HG03378 (cell line): ENCODE data around the gene PRIM1.
"Not testable (repeated sequence)": the region's sequence is repeated elsewhere in the genome, so short reads cannot be mapped to it uniquely, and the experiment has no call there.

ENCODE experiments used
- ATAC-seq: cut with Tn5 transposase; IDR thresholded peaks from one replicate; pipeline ENCODE4 v1.9.1; 2021; ENCODE audit warnings: mild to moderate bottlenecking, moderate library complexity; ENCODE audit not compliant: unreplicated experiment

Gene PRIM1

DNA sequence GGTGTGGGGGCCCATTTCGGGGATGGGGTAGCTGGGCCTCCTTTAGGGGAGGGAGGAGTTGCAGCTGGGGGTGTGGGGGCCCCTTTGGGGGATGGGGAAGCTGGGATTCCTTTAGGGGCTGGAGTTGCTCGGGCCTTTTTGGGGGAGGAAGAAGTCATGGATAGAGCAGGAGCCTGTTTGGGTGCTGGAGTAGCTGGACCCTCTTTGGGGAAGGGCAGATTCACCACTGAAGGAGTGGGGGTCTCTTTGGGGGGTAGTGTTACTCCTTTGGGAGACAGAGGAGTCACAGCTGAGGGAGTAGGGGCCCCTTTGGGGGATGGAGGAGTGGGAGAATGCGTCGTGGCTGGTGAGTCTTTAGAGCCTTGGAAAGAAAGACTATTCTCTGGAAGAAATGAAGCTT lies 33.5 kb downstream of the PRIM1 start:
- no peak for ATAC-seq

DNA sequence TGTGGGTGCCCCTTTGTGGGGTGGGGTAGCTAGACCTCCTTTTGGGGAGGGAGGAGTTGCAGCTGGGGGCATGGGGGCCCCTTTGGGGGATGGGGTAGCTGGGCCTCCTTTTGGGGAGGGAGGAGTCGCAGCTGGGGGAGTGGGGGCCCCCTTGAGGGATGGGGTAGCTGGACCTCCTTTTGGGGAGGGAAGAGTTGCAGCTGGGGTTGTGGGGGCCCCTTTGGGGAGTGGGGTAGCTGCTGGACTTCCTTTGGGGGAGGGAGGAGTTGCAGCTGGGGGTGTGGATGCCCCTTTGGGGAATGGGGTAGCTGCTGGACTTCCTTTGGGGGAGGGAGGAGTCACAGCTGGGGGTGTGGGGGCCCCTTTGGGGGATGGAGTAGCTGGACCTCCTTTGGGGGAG lies 34.0 kb downstream of the PRIM1 start:
- no peak for ATAC-seq

DNA sequence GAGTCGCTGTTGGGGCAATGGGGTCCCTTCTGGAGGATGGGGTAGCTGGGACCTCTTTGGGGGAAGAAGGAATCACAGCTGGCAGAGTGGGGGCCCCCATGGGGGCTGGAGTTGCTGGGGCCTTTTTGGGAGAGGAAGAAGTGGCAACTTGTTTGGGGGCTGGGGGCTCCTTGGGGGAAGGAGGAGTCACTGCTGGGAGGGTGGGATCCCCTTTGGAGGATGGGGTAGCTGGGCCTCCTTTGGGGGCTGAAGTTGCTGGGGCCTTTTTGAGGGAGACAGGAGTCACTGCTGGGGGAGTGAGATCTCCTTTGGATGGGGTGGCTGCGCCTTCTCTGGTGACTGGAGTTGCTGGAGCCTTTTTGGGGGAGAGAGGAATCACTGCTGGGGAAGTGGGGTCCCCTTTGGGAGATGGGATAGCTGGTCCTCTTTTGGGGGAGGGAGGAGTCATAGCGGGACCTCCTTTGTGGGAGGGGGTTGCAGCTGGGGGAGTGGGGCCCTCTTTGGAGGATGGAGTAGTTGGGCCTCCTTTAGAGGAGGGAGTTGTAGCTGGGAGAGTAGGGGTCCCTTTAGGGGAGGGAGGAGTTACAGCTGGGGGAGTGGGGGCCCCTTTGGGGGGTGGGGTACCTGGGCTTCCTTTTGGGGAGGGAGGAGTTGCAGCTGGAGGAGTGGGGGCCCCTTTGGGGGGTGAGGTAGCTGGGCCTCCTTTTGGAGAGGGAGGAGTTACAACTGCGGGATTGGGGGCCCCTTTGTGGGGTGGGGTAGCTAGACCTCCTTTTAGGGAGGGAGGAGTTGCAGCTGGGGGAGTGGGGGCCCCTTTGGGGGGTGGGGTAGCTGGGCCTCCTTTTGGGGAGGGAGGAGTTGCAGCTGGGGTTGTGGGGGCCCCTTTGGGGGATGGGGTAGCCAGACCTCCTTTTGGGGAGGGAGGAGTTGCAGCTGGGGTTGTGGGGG lies 34.9 kb downstream of the PRIM1 start:
- no peak for ATAC-seq

DNA sequence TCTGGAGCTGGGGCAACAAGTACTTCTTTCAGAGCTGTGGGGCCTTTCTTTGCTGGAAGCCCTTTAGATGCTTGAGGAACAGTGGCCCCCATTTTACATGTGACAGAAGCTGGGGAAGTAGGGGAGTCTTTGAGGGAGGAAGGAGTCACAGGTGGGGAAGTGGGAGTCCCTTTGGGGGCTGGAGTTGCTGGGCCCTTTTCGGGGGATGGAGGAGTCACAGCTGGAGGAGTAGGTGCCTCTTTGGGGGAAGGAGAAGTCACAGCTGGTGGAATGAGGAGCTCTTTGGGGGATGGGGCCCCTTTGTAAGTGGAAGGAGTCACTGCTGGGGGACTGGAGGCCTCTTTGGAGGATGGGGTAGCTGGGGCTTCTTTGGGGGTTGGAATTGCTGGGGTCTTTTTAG lies 35.7 kb downstream of the PRIM1 start:
- ATAC-seq = no peak

DNA sequence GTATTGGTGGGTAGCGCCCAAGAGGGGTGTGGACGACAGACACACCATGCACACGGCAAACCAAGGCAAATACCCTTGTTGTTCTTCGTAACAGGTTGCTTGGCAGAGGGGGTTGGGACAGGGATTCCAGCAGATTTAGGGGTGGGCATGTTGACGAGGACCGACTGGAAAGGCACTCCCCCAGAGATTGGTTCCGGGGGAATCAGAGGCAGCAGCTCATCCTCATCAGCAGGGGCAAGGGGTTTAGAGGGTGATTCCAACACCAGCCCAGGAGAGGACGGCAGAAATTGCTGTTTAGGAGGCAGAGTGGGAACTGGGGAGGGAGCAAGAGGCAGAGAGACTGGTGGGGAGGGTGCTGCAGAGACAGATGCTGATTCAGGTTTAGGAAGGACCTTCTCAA lies 36.3 kb downstream of the PRIM1 start:
- no peak for ATAC-seq

DNA sequence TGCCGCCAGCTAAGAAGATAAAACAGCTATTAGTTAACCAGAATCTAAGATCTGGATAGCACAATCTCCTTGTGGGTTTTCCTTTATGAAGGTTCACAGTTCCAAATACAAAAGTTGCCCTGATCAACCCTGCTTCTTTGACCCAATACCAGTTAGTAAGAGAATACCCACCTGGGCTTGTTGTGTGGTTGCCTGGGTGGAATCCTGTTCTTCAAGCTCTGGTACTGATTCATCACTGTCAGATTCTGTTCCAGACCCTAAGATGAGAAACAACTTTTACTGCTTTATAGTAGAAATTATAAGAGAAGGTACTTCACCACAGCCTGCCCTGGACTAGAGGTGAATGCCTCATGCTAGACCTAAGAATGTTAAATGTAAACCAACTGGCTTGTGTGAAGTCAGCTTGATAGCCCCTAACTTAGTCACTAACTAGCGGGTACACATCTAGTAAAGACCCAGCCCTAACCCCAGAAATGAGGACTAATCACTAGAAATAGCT lies 37.6 kb downstream of the PRIM1 start:
- no peak for ATAC-seq

DNA sequence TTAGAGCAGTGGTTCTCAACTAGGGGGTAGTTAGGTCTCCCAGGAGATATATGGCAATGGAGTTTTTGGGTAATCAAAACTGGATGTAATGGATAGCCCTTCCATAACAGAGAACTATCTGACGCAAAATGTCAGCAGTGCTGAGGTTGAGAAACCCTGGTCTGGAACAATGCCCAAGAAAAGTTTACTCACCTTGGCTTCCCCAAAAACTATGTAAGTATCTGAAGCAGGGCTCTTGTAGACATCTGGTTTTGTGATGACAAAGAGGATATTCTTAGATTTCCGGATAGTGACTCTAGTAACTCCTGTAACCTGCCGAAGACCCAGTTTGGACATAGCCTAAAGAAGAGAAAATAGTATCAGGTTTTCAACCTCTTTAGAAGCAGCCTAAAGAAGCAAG lies 38.8 kb downstream of the PRIM1 start:
- ATAC-seq = no peak

DNA sequence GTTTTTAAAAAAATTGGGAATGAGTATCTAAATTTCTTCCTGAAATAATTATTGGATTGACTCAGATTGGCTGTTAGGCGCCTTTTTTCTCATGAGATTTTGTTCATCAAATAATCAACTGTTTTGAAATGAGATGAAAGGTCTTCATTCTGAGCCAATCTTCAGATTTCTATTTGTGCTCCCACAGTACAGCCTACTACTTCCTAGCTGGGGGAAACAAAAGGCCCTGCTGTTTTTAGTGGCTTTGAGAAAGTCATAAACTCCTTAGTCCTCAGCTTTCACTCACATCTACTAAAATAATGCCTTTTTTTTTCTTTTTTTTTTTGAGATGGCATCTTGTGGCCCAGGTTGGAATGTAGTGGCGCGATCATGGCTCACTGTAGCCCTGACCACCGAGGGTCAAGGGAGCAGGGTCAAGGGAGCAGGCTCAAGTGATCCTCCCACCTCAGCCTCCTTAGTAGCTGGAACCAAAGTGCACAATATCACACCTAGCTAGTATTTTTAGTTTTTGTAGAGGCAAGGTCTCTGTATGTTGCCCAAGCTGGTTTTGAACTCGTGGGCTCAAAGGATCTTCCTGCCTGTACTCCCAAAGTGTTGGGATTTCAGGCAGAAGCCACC lies 42.3 kb downstream of the PRIM1 start:
- no peak for ATAC-seq

DNA sequence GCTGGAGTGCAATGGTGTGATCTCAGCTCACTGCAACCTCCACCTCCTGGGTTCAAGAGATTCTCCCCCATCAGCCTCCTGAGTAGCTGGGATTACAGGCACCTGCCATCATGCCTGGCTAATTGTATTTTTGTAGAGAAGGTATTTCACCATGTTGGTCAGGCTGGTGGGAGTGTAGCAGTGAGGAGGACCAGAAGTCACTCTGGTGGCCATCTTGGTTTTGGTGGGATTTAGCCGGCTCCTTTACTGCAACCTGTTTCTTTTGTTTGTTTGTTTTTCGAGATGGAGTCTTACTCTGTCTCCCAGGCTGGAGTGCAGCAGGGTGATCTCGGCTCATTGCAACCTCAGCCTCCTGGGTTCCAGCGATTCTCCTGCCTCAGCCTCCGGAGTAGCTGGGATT lies 47.6 kb downstream of the PRIM1 start:
- not testable (repeated sequence) for ATAC-seq

DNA sequence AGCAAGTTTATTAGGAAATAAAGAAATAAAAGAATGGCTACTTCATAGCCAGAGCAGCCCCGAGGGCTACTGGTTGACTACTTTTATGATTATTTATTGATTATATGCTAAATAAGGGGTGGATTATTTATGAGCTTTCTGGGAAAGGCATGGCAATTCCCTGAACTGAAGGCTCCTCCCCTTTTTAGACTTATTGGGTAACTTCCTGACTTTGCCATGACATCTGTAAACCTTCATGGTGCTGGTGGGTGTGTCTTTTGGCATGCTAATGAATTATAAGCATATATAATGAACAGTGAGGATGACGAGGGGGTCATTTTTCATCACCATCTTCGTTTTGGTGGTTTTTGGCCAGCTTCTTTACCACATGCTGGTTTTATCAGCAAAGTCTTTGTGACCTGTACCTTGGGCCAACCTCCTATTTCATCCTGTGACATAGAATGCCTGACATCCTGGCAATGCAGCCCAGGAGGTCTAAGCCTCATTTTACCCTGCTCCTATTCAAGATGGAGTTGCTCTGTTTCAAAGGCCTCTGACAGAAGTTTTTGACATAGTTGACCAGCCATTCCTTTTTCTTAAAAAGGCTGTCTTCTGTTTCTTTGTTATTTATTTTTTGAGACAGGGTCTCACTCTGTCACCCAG lies 53.0 kb downstream of the PRIM1 start:
- no peak for ATAC-seq

DNA sequence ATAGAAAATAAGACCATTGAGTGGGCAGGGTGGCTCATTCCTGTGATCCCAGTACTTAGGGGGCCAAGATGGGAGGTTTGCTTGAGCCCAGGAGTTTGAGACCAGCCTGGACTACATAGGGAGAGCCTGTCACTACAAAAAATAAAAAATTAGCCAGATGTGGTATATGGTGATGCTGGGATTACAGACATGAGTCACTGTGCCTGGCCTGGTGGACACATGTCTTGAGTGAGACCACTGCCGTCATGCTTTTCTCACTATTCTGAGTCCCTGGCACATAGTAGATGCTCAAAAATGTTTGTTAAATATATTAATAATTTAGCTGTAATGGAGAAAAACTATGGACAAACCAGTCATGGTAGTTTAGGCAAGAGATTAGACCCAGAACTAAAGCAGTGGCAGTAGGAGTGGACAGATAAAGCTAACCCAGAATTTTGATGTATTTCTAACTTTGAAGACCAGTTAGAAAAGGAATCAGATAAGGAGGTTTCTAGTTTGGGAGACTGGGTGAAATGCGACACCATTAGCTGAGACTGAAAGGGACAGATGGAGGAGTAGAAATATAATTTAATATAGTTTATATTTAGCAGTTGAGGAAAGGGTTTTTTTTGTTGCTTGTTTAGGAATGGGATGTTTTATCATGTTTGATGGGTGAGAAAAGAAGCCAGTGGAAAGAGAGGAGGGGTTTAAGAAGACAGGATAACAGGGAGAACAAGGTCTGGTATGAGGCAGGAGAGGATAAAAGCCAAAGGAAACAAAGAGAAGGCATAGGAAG lies 56.6 kb downstream of the PRIM1 start:
- ATAC-seq = no peak

DNA sequence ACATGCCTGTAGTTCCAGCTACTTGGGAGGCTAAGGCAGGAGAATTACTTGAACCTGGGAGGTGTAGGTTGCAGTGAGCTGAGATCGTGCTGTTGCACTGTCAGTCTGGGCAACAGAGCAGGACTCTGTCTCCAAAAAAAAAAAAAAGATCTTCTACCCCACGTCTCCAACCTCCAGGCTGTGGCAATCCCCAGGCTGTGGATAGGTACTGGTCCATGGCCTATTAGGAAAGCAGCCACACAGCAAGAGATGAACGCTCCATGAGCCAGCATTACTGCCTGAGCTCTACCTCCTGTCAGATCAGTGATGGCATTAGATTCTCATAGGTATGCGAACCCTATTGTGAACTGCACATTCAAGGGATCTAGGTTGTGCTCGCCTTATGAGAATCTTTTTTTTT lies 58.0 kb downstream of the PRIM1 start:
- no peak for ATAC-seq

DNA sequence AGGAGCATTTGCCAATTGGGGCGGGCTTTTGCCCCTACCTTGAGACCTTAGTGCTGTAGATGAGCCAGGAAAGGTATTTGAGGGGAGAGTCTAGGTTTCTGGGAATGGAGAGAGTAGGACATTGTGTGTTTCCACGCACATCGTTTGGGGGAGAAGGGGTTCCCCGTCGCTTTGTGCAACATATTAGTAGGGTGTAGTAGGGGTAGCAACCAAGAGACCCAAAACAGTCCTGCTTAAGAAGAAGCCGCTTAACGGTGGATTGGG lies 63.3 kb downstream of the PRIM1 start:
- no peak for ATAC-seq

DNA sequence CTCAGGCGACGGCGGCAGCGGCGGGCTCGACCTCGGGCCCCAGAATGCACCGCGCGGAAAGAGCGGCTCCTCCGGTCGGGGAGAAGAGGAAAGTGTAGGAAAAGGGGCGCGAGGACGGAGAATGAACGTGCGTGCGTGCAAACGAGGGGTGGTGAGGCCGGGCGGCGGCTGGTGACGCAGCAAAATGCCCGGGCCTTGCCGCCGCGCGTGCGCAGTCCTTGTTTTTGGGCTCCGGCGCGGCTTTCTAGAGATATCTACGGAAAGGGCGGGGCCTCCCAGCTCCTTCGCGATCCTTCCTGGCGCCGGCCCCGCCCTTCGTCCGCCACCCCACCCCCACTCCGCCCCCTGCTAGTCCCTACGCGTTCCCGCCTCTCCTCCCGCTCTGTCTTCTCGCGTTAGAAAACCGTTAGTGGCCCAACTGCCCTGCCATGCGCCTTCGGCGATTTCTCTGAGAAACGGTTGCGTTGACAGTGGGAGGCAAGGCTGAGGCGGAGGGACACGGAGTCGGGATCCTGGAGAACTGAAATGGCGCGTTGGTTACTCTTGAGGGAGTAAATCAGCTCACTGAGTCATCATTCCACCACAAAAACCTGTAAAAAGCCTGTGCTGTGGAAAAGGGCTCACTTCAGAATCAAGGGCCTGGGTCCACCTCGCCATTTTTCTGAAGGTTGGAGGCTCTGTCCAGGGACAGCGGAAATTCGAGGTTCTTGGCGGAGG lies 63.8 kb downstream of the PRIM1 start, which contains the start of gene PTGES3:
Gene PTGES3 (minus strand): TSS at position 156 of the 717 bp plus-strand sequence. CDS start 285 bp downstream, outside the sequence.
- ATAC-seq = peak; percentile 62

DNA sequence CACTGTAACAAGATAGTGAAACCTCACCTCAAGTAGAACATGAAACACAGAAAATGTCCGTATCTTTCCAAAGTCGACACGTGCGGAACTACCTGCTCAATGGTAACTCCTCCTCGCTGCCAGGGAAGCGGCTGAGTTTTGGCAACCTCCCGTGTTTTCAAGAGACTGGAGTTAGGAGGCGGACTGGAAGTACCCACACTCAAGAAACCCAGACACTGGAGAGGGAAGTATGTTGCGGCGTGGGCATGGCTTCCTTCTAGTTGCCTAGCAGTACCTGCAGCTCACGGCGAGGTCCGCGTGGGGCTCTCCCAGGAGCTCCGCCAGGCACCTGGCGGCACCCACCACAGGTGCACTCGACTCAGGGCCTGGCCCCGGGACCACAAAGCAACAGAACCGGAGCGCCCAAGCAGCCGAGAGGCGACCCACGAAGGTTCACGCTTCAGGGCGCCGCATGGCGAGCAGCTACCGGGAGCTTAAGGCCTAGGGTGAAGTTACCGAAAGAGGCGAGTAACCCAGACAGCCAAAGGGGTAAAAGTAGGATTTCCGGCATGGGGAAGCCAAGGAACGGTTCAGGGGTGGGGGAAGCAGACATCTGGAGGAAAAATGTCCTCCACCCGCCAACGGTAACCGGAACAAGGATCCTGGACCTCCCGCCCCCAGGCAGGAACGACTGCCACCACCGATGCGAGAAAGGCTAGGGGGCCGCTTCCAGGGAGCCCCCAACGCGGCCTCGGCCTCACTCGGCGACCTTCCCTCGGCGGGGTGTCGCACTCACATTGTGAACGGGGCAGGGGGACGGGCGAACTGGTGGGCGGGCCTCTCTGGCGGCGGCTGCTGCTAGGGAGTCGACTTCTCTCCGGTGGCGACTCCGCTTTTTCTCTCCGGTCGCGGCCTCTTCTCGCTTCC lies 64.6 kb downstream of the PRIM1 start:
- peak; percentile 11 for ATAC-seq

DNA sequence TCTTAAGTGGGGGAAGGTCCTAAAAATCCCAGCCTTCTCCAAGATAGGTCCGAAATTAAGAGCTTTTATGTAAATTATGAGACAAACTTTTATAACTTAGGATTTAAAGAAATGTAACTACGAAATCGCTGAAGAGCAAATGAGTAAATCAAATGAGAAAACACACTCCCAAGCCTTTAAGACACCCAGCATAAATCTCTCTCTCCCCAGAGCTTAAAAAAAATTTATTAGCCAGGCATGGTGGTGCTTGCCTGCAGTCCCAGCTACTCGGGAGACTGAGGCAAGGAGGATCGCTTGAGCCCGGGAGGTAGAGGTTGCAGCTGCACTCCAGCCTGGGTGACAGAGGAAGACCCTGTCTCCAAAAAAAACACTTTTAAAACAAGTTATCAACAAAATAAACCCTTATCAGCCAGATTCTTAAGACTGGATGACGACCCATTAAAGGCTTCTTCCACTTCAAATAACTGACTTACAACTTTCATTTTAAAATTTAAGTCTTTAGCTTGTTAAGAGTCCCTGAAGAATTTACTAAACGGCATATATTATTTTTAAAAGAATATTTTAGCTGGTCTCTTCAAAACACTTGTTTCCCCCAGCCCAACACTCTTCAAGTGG lies 67.3 kb downstream of the PRIM1 start:
- no peak for ATAC-seq

DNA sequence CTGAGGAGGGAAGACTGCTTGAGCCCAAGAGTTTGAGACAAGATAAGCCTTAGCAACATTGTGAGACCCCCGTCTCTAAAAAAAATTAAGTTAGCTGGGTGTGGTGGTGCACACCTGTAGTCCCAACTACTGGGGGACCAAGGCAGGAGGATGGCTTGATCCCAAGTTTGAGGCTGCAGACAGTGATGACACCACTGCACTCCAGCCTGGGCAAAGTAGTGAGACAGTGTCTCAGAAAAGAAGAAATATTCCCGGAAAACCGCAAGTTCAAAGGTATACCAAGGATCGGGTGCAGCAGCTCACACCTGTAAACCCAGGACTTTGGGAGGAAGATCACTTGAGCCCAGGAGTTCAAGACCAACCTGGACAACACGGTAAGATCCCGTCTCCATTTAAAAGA lies 69.8 kb downstream of the PRIM1 start:
- ATAC-seq = no peak
